Measurements from ENCODE around the gene NTRK1. TPM values are rescaled to one million over a fixed set of nuclear protein-coding genes. Genes with fewer than 3 reads are reported as not detected.

Gene NTRK1
- total RNA-seq, 1 experiment from 2014 or later = 5.5 TPM

DNA sequence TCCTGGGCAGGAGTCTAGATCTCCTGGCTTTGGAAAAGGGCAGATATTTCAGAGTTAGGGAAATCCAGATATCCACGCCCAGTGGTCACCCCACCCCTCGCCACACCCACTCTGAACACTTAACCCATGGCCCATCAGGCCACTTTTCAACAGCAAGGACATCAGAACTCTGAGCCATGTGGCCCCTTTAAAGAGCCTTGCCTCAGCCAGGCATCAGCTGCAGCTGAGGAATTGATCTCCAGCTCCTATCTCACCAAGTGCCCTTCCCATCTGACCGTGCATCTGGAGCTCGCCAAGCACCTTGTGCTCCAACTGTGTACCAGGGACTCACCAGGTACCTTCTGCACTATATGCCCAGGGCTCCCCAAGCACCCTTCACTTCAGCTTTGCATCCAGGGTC is 23.8 kb upstream of the NTRK1 start:
- DNase-seq (ENCODE audit: extremely low read depth, low read depth) = no peak

DNA sequence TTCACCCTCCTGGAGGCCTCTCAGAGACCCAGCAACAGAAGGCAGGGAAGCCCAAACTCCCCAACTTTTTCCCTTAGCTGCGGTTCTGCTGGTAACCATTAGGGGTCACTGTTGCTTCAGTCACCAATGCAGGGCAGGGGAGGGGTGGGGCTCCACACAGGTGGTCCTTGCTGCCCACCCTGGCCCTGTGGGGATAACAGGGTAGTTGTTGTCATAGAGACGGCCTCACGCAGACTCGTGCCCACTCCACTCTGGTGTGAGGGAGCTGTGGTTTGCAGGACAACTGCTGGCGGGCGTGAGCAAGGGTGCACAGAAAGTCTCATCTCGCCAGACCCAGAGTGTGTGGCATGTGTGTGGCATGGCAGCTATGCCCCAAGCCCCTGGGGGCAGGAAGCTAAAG is 21.7 kb upstream of the NTRK1 start:
- DNase-seq (ENCODE audit: extremely low read depth, low read depth) = no peak

DNA sequence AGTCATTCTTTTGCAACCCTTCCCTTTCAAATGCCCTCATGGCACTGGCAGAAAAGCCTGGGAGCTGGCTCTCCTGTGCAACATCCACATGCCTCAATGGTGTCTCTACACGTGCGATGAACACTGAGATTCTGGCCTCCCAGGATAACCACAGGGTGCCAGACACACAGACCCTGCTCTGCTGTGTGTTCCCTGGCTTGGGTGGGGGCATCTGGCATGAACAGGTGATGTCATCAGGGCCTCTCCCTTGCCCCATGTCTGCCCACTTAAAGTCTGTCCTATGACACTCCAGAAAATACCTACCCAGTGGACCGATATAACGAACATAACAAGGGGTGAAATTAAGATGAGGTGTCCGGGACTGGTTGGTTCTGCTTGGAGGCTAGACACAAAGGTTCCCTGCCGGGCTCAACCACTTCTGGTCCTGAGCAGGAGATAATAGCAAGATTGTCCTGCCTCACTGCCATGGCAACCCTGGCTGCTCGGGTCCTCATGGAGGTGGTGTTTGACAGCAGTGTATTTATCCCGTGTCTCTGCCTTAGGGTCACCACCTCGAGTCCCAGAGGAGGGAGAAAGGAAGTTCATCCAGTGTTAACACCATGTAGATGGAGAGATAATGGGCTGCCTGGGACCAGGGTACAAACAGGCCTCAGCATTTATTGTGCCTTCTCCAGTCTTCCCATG is 21.1 kb upstream of the NTRK1 start:
- no peak for DNase-seq (ENCODE audit: extremely low read depth, low read depth)

DNA sequence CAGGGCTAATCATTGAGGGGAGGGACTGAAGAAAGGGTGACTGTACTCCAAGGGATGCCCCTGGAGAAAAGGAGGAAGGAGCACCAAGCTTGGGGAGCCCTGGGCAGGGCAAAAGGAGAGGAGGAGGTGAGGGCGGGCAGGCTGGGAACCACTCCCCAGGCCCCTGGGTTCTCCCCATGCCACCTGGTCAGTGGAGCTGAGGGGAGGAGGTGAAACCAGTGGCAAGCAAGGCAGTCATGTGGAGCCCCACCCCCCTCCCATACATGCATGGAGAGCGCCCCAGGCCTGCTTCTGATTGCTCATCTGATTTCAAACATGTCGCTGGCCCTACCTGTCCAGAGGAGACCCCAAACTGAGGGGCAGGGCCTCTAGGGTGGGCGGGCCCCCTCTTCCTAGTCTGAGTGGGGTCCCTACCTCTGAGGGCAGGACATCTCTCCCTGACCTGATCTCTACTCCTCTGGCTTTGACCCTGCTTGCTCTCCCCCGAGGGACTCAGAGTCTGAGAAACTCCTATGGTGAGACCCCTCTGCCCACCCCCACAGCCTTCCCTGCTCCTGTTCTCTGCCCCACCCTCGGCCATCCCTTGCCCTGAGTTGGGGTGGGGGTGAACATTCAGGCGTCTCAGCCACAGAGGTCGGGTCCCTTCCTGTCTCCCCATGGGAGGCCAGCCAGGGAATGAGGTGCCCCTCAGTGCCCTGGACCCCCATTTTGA is 20.3 kb upstream of the NTRK1 start:
- DNase-seq (ENCODE audit: extremely low read depth, low read depth) = no peak

DNA sequence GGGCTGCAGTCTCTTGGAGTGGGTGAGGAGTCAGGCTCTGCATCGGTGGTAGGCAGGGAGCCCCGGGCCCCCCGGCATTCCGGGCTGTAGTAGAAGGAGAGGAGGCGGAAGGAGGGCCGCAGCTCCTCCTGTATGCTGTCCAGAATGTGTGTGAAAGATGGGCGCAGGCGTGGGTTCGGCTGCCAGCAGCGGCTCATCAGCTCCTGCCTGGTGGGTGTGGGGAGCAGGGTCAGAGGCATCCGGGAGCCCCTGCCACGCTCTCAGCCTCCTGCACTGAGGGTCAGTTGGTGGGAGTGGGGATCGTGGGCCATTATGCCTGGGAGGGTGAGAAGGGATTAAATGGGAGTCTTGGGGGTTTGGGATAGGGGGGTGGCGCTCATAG is 19.8 kb upstream of the NTRK1 start:
- DNase-seq (ENCODE audit: extremely low read depth, low read depth) = no peak

DNA sequence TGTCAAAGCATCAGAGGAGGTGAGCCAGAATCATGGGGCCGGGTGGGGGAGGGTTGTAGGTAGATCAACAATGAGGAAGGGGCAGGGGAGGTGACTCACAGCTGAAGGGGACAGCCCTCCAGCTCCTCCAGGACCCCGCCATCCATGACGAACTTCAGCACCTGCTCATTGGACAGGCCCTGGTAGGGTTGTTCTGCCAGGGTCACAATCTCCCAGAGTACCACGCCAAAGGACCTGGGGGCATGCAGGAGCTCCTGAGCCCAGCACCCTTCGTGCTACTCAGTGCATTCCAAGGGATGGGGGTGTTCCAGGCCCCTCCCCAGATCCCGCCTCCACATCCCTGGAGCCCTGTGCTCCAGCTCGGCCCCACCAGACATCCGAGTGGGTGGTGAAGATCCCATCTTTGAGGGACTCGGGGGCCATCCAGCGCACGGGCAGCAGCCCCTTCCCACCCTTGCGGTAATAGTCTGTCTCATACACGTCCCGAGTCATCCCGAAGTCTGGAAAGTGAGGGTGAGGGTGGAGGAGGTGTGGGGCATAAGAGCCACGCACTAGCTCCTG is 19.3 kb upstream of the NTRK1 start:
- no peak for DNase-seq (ENCODE audit: extremely low read depth, low read depth)

DNA sequence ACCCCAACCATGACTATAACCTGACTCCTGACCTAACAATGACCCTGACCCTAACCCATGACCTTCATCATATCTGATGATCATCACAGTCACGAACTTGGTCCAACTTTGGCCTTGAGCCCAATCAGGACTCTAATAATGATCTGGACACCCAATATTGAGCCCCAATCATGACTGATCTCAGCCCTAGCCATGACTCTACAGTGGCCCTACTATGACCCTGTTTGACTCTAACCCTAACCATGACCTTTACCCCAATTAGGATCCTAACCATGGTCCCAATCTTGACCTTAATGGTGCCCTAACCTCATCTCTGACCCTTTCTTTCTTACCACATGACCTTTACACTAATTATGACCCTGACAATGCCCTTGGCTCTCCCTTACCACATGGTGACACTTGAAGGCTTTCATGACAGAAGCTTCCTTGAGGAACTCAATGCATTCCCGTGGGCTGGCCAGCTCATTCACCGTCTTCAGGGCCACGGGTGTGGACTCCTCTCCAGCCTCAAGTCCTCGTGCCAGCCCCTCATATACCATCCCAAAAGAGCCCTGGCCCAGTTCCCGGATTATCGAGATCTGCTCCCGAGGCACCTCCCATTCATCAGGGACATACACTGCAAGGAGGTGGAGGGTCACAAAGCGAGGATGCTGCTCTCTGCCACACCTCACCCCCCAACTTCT is 17.9 kb upstream of the NTRK1 start:
- no peak for DNase-seq (ENCODE audit: extremely low read depth, low read depth)

DNA sequence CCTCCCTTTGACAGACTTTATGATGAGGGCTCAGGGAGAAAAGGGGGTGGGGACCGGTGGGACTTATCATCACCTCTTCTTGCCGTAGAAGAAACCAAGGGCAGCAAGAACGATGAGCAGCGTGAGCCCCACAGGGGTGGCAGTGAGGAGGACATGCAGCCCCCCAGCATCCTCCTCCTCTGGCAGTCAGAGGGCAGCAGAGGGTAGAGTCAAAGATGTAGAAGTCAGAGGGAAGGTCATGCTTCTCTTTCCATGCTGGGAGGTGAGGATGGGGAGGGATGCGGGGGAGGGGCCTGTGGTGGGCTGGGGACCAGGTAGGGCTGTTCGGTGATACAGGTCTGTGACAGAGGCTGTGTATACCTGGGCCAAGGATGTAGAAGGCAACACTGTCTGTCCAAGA is 16.6 kb upstream of the NTRK1 start:
- DNase-seq (ENCODE audit: extremely low read depth, low read depth) = no peak

DNA sequence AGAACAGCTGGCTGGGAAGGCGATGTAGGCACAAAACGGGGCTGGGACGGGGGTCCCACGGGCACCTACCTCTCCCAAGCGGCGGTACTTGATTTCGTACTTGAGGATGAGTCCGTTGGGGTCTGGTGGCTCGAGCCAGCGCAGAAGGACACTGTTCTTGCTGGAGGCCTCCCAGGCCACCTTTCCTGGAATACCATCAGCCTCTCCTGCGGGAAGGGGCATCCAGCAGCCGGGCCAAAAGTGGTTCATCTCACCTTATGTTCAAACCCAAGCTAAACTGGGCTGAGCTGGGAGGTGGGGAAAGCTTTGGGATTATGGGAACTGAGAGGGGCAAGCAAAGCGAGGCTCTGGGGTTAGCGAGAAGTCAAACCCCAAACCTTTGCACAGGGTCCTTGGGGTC is 16.0 kb upstream of the NTRK1 start:
- no peak for DNase-seq (ENCODE audit: extremely low read depth, low read depth)

DNA sequence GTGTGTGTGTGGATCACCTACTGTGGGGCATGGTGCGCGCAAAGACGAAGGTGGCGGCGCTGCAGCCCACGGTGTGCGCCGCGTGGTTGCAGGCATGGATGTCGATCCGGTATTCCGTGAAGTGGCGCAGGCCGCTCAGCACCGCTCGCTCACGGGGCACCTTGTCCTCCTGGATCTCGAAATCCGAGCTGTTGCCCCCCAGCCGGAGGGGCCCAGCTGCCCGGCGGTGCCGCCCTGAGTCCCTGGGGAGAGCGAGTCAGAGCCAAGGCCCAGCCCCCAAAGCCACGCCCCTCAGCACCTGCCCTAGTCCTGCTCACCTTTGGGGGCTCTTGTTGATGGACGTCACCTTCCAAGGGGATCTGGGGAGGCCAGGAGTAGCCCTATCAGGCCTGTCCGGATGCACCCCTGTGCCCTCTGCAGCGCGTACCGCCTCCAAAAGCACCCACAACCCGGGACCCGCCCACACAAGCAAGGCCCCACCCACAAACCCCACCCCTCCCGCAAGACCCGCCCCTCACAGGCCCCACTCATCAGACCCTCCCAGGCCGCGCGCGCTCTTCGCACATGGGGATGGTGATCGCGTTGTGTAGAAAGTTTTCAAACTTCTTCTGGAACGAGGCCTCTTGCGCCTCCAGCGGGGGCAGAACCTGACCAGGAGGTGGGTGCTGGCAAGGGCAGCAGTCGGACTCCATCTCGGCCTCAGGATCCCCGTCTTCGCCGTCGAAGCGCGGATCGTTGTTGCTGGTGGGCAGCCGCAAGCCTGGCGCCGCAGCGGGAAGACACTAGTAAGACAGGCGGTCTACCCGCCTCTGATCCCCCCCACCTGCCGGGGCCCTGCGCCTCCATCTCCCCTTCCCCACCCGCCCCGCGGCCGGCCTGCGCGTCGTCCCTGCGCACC is 15.4 kb upstream of the NTRK1 start:
- no peak for DNase-seq (ENCODE audit: extremely low read depth, low read depth)

DNA sequence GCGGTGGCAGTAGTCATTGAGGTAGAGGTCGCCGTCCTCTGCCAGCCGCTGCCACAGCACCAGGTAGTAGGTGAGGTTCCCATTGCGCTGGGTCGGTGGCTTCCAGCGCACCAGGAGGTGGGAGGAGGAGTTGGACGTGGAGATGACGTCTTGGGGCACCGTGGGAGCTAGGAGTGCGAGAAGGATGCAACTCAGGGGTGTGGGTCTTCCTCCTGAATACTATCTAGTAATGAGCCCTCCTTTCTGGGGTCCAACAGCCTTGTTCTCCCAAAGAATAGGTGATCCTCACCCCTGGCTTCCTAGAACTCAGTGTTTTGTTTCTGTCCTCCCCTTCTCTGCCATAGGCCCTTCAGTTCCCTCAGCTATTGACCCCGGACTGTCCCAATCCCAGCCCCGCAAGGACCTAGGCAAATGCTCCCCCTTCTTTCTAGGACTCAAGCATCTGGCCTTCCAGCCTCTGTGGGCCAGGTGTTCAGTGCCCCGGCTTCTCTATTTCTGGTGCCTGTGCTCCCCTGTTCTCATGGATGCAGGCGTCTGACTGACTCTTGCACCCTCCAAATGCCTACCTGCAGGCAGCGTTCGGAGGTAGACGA is 14.6 kb upstream of the NTRK1 start:
- no peak for DNase-seq (ENCODE audit: extremely low read depth, low read depth)

DNA sequence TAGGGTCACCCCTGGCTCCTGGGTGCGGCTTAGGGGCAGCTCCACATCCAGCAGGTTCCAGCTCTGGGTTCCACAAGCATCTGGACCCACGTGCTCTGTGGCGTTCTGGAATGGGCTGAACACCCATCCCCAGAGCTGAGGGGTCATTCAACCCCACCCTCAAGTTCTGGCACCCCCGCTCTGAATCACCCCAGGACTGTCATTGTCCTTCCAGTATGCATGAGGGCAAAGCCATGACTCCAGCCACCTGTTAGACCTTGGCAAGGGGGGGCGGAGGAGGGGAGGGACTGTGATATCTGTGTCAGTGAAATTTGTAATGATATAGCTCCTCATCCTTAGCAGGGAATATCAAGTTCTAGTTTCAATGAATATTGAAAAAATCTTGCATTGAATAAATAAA is 14.0 kb upstream of the NTRK1 start:
- no peak for DNase-seq (ENCODE audit: extremely low read depth, low read depth)

DNA sequence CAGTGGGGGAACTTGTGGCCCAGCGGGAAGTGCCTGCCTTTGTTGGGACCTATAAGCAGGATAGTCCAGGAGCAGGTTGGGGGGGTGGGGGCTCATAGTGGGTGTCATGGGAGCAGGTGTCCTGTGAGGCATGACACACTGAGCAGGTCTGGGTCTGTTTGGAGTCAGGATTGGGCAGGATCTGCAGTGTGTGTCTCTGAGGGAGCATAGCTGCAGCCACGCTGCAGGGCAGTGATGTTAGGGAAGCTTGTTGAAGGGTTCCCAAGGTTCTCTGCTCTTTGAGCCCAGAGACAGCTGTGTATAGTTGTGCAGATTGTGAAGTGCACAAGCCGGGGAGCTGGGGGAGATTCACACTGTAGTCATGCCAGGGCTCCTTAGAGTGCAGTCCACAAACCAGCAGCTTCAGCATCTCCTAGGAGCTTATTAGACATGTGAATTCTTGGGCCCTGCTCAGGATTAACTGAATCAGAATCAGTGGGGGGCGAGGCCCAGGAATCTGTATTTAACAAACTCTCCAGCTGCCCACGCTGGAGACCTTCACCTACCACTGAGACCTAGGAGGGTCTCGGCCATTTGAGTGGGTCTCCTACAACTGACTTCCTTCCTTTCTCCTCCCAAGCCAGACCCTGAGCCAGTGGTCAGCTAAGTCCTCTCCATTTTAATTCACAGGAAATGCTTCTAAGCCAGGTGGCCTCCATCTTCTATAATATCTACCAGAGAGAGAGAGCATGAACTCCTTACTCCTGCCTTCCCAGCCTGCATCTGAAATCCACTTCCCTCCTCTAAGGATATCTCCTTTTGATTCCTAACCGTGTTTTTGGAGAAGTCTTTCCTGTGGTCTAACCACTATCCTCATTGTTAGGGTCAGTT is 12.8 kb upstream of the NTRK1 start:
- DNase-seq (ENCODE audit: extremely low read depth, low read depth) = no peak

DNA sequence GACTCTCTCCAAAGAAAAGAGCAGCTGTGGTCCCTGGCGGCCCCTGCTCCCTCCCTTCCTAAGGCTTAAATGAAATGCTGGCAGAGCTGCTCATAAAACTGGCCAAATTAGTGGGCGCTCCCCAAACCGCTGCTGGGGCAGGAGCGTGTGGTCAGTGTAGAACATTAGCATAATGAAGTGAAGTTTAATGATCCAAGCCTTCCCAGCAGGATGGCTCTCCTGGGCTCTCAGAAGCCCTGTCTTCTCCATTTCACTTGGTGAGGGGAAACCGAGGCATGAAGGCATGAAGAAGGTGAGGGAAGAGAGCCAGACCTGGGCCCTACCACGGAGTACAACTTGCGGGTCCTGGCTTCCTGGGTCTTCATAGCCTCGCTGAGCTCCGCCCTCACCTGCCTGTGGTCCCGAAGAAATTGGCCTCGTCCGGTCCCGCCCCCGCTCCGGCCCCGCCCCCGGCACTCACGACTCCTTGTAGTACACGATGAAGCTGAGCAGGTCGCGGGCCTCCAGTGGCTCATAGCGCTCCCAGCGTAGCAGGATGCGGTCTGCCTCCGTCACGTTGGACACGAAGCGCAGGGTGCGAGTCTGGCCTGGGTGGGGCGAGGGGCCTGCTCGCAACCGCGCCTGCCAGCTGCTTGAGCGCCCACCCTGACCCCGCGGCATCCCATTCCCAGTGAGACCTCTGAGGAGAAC is 12.1 kb upstream of the NTRK1 start:
- DNase-seq (ENCODE audit: extremely low read depth, low read depth) = no peak

DNA sequence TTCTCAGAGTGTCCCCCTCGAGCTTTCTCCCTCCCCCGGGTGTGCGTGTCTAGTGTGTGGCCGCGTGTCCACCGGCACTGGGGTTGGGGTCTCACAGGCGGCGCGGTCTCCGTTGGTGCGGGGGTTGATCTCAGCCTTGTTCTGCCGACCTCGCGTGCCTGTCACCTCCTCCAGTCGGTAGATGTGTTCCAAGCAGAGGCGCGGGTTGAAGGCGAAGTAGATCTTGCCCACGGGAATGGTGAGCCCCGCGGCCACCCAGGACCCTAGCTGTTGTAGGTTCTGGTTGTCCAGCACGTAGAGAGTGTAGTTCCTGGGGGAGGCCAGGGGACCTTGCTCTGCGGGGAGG is 11.5 kb upstream of the NTRK1 start:
- DNase-seq (ENCODE audit: extremely low read depth, low read depth) = no peak

DNA sequence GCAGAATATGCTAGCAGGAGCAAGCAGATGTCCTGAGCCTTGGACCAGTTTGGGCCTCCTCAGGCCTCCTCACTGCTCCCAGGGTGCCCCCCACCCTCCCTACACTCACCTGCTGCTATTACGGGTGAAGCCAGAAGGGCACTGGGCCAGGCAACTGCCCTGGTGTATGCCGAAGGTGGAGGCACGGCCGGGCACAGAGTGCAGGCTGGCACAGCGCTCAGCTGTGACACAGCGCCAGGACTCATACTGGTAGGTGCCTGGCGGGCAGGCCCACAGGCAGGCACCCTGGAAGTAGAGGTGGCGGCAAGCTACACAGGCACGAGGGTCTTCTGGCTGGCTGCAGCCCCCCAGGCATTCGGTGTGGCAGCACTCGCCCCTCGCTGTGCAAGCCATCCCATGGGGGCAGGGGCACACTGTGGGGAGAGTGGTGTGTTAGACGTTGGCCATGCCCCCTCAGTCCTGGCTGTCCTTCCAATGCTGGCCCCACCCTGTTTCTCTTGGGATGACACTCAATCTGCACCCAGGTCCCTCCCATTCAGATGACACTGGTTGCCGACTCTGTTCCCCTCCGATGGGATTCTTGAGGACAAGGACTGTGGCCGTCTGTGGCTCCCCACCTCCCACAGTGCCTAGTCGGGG is 8.8 kb upstream of the NTRK1 start:
- no peak for DNase-seq (ENCODE audit: extremely low read depth, low read depth)

DNA sequence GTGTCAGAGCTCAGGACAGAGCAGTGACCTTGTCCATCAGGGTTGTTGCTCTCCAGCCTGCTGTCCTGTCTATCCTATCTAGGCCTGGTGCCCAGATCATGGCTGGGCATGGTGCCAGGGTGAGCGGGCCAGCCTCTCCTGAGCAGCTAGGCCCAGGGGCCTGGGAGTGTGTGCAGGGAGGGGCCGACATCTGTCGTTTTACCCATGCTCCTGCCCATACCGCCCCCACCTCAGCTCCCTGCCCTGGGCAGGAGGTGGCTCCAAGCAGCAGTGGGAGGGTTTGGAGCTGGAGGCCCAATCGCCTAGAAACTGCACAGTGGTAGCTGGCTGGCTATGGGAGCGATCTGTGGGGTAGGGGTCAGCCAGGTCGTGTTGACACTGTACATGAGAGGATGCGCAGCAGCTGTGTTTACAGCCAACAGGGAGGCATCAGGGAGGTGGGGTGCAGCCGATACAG is 8.2 kb upstream of the NTRK1 start:
- DNase-seq (ENCODE audit: extremely low read depth, low read depth) = no peak

DNA sequence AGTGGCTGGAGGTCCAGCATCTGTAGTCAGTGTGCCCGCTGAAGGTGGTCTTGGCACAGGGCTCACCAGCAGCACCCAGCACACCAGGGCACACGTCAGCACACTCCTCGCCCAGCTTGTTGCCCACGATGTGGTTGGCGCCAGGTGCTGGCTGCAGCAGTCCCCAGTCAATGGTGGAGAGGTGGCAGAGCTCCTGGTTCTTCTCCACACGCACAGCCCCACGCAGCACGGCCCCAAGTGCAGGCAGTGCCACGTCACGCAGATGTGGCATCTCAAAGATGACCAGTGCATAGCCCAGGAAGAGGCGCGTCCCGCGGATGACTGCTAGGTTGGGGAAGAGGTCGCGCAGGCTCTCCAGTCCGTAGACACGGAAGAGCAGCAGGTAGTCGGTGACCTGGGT is 6.9 kb upstream of the NTRK1 start:
- no peak for DNase-seq (ENCODE audit: extremely low read depth, low read depth)
